Dermis lymphatic vessel endothelial cell (primary cell): ENCODE measurements around the gene LNX1. TPM values are rescaled to one million over a fixed set of nuclear protein-coding genes. Genes with fewer than 3 reads are reported as not detected.

Source experiments
- total RNA-seq: library from RNA; depleted of rRNA; stranded (reverse); fragments of >200 nt; gene quantifications from 2 replicates; pipeline ENCODE4 v1.2.1, GENCODE V29; 2014

LNX1 gene
- 6.7 and 13.5 TPM in 2 replicates for total RNA-seq

DNA sequence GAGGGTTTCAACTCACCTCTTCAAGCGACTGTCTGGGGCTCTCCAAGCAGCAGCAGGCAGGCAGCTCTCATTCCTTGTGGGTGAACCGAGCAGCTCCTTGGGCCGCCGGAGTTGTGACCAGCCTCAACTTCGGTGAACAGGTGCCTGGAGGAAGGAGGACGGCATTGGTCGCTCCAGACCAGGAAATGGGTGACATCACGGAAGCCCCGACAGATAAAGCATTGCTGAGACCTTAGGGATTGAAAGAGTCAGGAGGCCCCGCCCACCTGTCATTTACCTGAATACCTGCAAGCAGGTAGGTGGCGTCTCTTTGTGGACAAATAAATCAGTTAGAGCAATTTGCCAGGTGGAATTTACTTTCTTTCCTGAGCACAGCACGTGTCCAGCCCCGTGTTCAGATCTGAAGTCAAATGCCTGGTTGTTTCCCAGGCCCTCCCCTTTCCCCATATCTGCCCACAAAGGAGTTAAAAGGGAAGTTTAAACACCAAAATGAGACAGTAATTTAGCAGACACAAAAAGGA is at the start of gene LNX1:
LNX1 (minus strand) TSS at position 115 of the 521 bp plus-strand sequence. CDS start 17,484 bp downstream, outside the sequence.

Other genes starting within 250 kb of the LNX1 start
- gene SCFD2, start 225.4 kb downstream of the LNX1 start, total RNA-seq = 8.0 and 15.0 TPM in 2 replicates
- gene FIP1L1, start 213.8 kb downstream of the LNX1 start, total RNA-seq = 58.3 and 61.0 TPM in 2 replicates